HTERT RPE-1 (cell line): ENCODE data around the gene TP63.
"Not testable (repeated sequence)": the region's sequence is repeated elsewhere in the genome, so short reads cannot be mapped to it uniquely, and the experiment has no call there.

Experiments used
- in situ Hi-C: fragments of 300-500 bp; cut with MboI; formaldehyde crosslinking; loops from 4 replicates; pipeline ENCODE4 v1.14.3; 2020; ENCODE audit warnings: low sequenced_read_pairs

The TP63 gene

DNA sequence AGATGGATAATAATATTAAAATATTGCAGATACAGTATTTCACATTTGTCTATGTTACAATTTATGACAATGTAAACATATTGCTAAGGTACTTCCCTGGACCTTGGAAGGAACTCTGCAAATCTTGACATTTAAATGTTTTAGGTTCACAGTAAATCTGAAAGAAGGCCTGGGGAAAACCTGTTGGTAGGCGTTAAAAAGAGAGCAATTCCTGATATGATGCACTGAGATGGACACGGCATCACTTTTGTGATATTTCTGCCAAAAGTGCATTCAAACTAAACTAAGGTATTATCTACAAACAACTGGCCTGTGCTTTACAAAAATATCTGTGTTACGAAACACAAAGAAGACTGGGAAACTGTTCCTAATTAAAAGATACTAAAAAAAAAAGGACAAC, 6.1 kb upstream of the TP63 start:
- in situ Hi-C loops = no loop called here

GRCh38 chr3:189625572-189625971, 5.6 kb upstream of the TP63 start:
- in situ Hi-C loops = no loop called here

DNA sequence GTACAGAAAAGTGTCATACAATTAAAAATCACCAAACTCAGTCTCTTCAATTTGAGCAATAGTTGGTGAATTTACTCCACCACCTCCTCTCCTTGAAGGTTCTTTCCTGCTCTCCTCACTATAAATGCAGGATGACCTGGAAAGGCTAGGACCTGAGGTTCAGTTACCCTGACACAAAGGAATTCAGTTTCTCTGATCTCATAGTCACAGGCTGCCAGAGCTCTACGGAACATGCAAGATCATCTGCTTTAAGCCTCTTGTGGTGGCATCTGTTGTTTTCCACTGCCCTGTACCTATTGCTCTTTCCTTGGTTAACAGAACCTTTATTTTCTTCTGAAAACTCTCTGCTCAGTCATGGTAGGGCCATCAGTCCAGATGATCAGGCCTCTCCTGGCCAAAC, 4.9 kb upstream of the TP63 start:
- in situ Hi-C loops = no loop called here

DNA sequence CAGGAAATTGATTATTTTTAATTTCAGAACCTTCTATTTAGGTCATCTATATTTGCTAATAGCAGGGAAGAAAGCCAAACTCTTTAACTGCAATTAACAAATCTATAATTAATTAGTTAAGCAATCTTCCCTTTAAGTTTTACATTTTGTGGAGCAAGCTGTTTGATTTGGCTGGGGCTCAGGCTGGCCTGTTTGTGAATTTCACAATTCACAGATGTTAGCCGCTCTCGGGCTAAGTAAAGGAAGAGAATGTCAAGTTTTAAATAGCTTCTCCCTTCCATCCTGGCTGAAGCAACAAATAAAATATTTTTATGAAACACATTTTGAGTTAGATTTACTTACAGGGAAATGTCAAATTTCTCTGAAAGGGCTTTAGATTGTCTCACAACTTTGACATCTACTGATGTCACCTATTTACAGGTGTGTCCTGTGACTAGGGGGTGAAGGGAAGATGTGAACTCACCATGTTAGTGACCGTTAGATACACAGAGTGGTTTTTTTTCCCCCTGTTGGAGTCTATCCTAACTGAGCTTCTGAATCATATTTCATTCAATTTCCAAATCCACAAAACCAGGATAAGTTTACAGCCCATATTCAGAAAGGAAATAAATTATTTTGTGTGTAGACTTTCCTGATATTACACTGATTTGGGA, 1.3 kb upstream of the TP63 start:
- in situ Hi-C loops = no loop called here

GRCh38 chr3:189630767-189631372, 319 bp upstream of the TP63 start:
- in situ Hi-C loops = no loop called here

- in situ Hi-C loops = no loop called here
These were observed 220 bp downstream of the TP63 start for GRCh38 chr3:189631409-189631808.

DNA sequence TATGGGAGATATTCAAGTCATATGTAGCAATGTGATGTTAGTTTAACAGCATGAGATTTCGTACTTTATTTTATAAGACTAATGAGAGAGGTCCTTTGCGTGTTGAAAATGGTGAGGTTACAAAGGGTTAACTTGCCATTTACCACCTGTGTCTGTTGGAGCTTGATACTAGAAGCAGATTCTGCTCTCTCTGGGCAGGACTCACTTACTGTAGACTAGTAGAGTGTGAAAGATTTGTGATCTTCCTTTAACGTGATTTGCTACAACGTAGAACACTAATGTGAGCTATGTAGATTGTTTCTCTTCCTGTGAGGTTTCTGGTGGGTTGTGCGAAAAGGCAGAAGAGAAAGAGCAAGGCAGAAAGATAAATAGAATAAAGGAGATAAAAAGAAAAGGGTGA, 1.1 kb downstream of the TP63 start:
- in situ Hi-C loops = no loop called here

DNA sequence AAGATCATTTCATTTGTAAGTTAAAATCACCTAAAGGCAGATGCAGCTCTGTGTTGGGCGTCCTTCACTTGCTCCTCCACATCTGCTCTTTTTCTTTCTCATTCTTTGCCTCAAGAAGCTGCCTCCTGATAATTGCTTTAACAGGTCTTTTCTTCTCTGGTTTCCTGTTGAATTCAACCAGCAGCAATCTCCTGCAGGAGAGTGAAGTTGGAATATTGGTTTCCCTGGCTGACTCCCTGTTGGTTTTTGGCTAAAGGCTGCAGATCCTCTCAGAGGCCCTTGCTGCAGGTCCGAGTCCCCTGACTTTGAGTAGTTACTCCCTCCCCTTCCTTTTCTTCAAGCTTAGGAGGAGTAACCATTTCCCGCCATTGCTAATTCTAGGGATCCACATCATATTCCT, 4.2 kb downstream of the TP63 start:
- in situ Hi-C loops = no loop called here

- in situ Hi-C loops = no loop called here
These were observed 4.9 kb downstream of the TP63 start for GRCh38 chr3:189636048-189636447.

- in situ Hi-C loops = no loop called here
These were observed 6.6 kb downstream of the TP63 start for GRCh38 chr3:189637750-189638149.

- in situ Hi-C loops = no loop called here
These were observed 7.3 kb downstream of the TP63 start for GRCh38 chr3:189638276-189639031.

DNA sequence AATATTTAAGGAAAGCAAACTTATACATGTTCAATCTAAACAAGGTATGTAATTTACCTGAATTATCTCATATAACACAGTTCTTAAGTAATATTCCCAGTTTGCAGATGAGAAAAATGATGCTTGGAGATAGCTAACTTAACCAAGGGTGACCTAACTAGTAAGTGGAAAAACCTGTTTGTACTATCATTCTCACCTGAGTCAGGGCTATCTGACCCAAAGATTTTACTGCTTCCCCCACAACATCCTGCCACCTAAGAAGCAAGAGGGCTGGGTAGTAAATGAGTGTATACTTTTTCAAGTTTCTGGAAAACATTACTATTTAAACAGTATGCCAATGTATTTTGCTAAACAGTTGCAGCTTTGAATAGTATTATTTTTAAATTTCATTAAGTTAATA, 10.6 kb downstream of the TP63 start:
- in situ Hi-C loops = no loop called here

DNA sequence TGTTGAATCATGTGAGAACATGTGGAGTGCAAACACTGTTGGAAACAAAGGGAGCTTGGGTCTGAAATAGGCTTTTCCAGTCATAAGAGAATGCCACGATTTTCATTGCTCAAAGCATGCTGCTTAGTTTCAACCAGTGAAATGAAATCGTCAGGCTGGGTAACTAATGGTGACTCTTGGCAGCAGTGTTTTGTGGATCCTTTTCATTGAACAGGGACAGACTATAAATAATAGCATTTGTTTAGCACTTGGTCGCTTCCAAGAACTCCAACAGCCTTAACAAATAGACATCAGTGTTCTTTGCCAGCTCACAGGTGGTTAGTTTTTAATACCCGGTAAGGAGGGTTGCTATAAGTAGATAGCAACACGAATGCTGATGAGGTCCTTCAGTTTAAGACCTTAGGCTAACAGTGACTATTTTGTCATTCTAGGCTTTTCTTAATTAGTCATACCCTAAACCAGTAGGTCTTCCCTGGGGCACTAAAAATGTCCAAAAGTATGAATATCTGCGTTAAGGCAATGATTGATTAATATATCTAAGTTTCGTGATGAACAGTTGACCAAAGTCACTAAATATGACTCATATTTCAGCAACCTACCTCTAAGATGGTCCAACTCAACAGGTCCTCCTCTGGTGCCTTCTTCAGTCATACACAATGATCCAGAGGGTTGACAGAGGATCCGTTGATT, 15.8 kb downstream of the TP63 start:
- in situ Hi-C loops = no loop called here

GRCh38 chr3:189652042-189652441, 20.9 kb downstream of the TP63 start:
- in situ Hi-C loops = no loop called here

DNA sequence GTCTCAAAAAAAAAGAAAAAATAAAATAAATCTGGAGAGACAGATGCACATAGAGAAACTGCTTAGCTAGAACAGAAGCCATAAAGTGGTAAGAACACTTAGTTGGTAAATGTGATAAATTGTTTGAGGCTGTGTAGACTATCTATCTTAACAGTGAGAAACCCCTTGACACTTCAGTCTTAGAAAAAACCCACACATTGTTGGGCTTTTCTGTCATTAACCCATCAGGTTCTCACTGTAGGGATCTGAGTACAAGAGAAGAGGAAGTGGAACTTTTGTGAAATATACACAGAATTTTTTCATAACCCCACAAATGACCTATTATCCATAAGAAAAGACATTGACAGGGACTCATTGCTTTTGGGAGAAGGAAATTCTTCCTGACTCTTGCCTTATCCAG, 24.4 kb downstream of the TP63 start:
- in situ Hi-C loops = no loop called here

GRCh38 chr3:189659571-189659970, 28.4 kb downstream of the TP63 start:
- in situ Hi-C loops = no loop called here

GRCh38 chr3:189664311-189664710, 33.1 kb downstream of the TP63 start:
- in situ Hi-C loops = no loop called here

DNA sequence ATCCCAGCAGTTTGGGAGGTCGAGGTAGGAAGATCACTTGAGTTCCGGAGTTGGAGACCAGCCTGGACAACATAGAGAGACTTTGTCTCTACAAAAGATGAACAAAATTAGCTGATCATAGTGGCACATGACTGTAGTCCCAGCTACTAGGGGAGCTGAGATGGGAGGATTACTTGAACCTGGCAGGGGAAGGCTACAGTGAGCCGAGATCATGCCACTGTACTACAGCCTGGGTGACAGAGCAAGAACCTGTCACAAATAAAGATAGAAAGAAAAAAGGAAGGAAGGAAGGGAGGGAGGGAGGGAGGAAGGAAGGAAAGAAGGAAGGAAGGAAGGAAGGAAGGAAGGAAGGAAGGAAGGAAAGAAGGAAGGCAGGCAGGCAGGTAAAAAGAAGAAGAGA, 41.2 kb downstream of the TP63 start:
- in situ Hi-C loops = not testable (repeated sequence)

GRCh38 chr3:189673535-189673934, 42.3 kb downstream of the TP63 start:
- in situ Hi-C loops = no loop called here

- in situ Hi-C loops = no loop called here
These were observed 43.2 kb downstream of the TP63 start for GRCh38 chr3:189674249-189674913.

- in situ Hi-C loops = no loop called here
These were observed 46.5 kb downstream of the TP63 start for GRCh38 chr3:189677667-189678066.
